Gastrocnemius medialis (tissue), 4 donors: ENCODE measurements around the gene CTSD. TPM values are rescaled to one million over a fixed set of nuclear protein-coding genes. Genes with fewer than 3 reads are reported as not detected.

Experiments used
- ATAC-seq, 2 donors: fragments of 150-250 bp; one replicate each; pipeline ENCODE4 v1.9.1; 2016
- DNase-seq, 2 donors: peaks; one replicate each; pipeline ENCODE4 v3.0.0-alpha.2; 2019
- H3K27ac ChIP-seq, 4 donors: fragments of 200-600 bp; sonication (generic); 1 replicate in 1 of 4; 2 replicates in 3 of 4; pipeline ENCODE4 v1.5.1; 2016 to 2018; ENCODE audit warnings: mild to moderate bottlenecking in 2 of 4, moderate library complexity in 1 of 4
- H3K27me3 ChIP-seq, 3 donors: fragments of 200-600 bp; sonication (generic) in 2 of 3; 1 replicate in 1 of 3; 2 replicates in 2 of 3; pipeline versions ENCODE4 v1.5.1 to v1.6.0; 2016 to 2019; ENCODE audit warnings: mild to moderate bottlenecking in 1 of 3, moderate library complexity in 1 of 3
- H3K36me3 ChIP-seq, 2 donors: fragments of 200-600 bp; sonication (generic) in 1 of 2; one replicate each; pipeline ENCODE4 v1.5.1; 2017 to 2018
- H3K4me1 ChIP-seq, 2 donors: fragments of 200-600 bp; sonication (generic) in 1 of 2; one replicate each; pipeline ENCODE4 v1.5.1; 2016 to 2017; ENCODE audit warnings: mild to moderate bottlenecking in 2 of 2
- H3K4me3 ChIP-seq, 4 donors: fragments of 200-600 bp; sonication (generic) in 3 of 4; 1 replicate in 1 of 4; 2 replicates in 3 of 4; pipeline ENCODE4 v1.5.1; 2016 to 2019; ENCODE audit warnings: mild to moderate bottlenecking in 2 of 4
- H3K9me3 ChIP-seq, 3 donors: fragments of 200-600 bp; sonication (generic) in 2 of 3; 1 replicate in 1 of 3; 2 replicates in 2 of 3; pipeline ENCODE4 v1.5.1; 2016 to 2019
- CTCF ChIP-seq, 5 experiments: fragments of 450-650 bp in 3 of 5; fragments of 200-600 bp in 2 of 5; sonication (generic) in 2 of 5; IDR thresholded peaks in 4 of 5; conservative IDR thresholded peaks in 1 of 5; 1 replicate in 4 of 5; 2 replicates in 1 of 5; pipeline ENCODE4 v1.5.1; 2016 to 2019; ENCODE audit warnings: antibody characterized with exemption in 5 of 5, mild to moderate bottlenecking in 3 of 5, moderate library complexity in 3 of 5
- POLR2A ChIP-seq, 2 donors: fragments of 450-650 bp; IDR thresholded peaks; one replicate each; pipeline ENCODE4 v1.6.1; 2017; ENCODE audit warnings: antibody characterized with exemption in 2 of 2, mild to moderate bottlenecking in 2 of 2, moderate library complexity in 2 of 2
- in situ Hi-C, 4 donors: fragments of 200-750 bp; cut with MboI; loops; one replicate each; pipeline versions ENCODE4 v1.15.0 to v1.8.0; 2017; ENCODE audit warnings: low sequenced_read_pairs in 4 of 4
- intact Hi-C: fragments of 100-400 bp; cut with DNase I; formaldehyde crosslinking; loops from one replicate; pipeline ENCODE4 v1.15.1; 2023; ENCODE audit warnings: low total_unique reads
- total RNA-seq, 4 donors: library from RNA; depleted of rRNA; stranded (reverse); fragments of >200 nt; gene quantifications; one replicate each; pipeline versions ENCODE4 v1.1.0 to v1.2.3, GENCODE V29; 2016

Gene CTSD
- total RNA-seq, 4 donors from 2014 or later: 490 to 981 (median 845) TPM

GRCh38 chr11:1742371-1742770 is 21.4 kb downstream of the CTSD start:
- H3K36me3 ChIP-seq: no peaks in the 10 kb centered on the region
- in situ Hi-C loops: no loop called here
- no peak for DNase-seq
- H3K9me3 ChIP-seq: no peaks in the 10 kb centered on the region
- H3K27ac ChIP-seq: no peak overlapping the region
- intact Hi-C loops: loop anchor here (2.0 to 5.0 kb wide), 2 partner anchors 24 to 445 kb away; no protein-coding TSS in a partner anchor
- no peak for ATAC-seq
- H3K27me3 ChIP-seq: peaks cover 1 to 5% (median 5%) of the 10 kb centered on the region in 3 donors
- no peak overlapping the region for H3K4me3 ChIP-seq
- peaks cover 24 to 31% of the 10 kb centered on the region in 2 donors for H3K4me1 ChIP-seq
- TF ChIP-seq POLR2A (IDR thresholded peaks at IDR 0.05) (no peak), CTCF (IDR thresholded peaks at IDR 0.05 in 4 of 5, conservative IDR thresholded peaks at IDR 0.05 in 1 of 5) (no peak)

GRCh38 chr11:1741741-1742140 is 22.0 kb downstream of the CTSD start:
- DNase-seq (no peak), ATAC-seq (no peak)
- H3K4me3 ChIP-seq: no peak overlapping the region
- H3K4me1 ChIP-seq: peaks cover 17 to 25% of the 10 kb centered on the region in 2 donors
- in situ Hi-C loops (no loop called here), intact Hi-C loops (loop anchor here (2.0 to 5.0 kb wide), 2 partner anchors 23 to 444 kb away; no protein-coding TSS in a partner anchor)
- TF ChIP-seq POLR2A (IDR thresholded peaks at IDR 0.05): no peak
- no peak for TF ChIP-seq CTCF (IDR thresholded peaks at IDR 0.05 in 4 of 5, conservative IDR thresholded peaks at IDR 0.05 in 1 of 5)
- H3K9me3 ChIP-seq: peaks cover 0 to 2% (median 0%) of the 10 kb centered on the region in 3 donors
- no peaks in the 10 kb centered on the region for H3K36me3 ChIP-seq
- H3K27ac ChIP-seq: no peak overlapping the region
- peaks cover 4 to 9% (median 5%) of the 10 kb centered on the region in 3 donors for H3K27me3 ChIP-seq

GRCh38 chr11:1740786-1741530 is 22.8 kb downstream of the CTSD start:
- H3K27me3 ChIP-seq: peaks cover 6 to 17% (median 12%) of the 10 kb centered on the region in 3 donors
- H3K4me1 ChIP-seq: peaks cover 10 to 17% of the 10 kb centered on the region in 2 donors
- H3K4me3 ChIP-seq: no peak overlapping the region
- intact Hi-C loops: loop anchor here (5.0 kb wide), 1 partner anchor 444 kb away; no protein-coding TSS in a partner anchor
- H3K9me3 ChIP-seq: peaks cover 0 to 6% (median 0%) of the 10 kb centered on the region in 3 donors
- ATAC-seq: no peak
- H3K36me3 ChIP-seq: no peaks in the 10 kb centered on the region
- H3K27ac ChIP-seq: no peak overlapping the region
- no peak for TF ChIP-seq CTCF (IDR thresholded peaks at IDR 0.05 in 4 of 5, conservative IDR thresholded peaks at IDR 0.05 in 1 of 5)
- no peak for TF ChIP-seq POLR2A (IDR thresholded peaks at IDR 0.05)
- in situ Hi-C loops: no loop called here
- no peak for DNase-seq

- no peak overlapping the region for H3K4me3 ChIP-seq
- intact Hi-C loops: no loop called here
- DNase-seq (no peak), ATAC-seq (no peak)
- TF ChIP-seq CTCF (IDR thresholded peaks at IDR 0.05 in 4 of 5, conservative IDR thresholded peaks at IDR 0.05 in 1 of 5) (no peak), POLR2A (IDR thresholded peaks at IDR 0.05) (no peak)
- H3K36me3 ChIP-seq: no peaks in the 10 kb centered on the region
- in situ Hi-C loops: no loop called here
- peaks cover 11 to 28% (median 26%) of the 10 kb centered on the region in 3 donors for H3K27me3 ChIP-seq
- H3K9me3 ChIP-seq: peaks cover 0 to 6% (median 0%) of the 10 kb centered on the region in 3 donors
- no peak overlapping the region for H3K27ac ChIP-seq
- H3K4me1 ChIP-seq: peaks cover 0 to 5% of the 10 kb centered on the region in 2 donors
Observed at GRCh38 chr11:1739576-1739975, 24.2 kb downstream of the CTSD start.
